Measurements from ENCODE around the gene HIGD1A. TPM values are rescaled to one million over a fixed set of nuclear protein-coding genes. Genes with fewer than 3 reads are reported as not detected.

The HIGD1A gene
- total and polyA plus RNA-seq, 2 of the 4 experiments (the other 2 are of a cell fraction): 86.6 to 137 TPM

- Histone ChIP-seq H3K14ac (replicated peaks; ENCODE audit: low read depth, low read length) (no peak overlapping the region), H3K18ac (ENCODE audit: low read depth, low read length) (no peak overlapping the region), H3K27me3 (ENCODE audit: control insufficient read depth, insufficient read depth, low read length) (peaks cover 35% of the 10 kb centered on the region), H3K4me3 (ENCODE audit: insufficient read depth, low read depth, low read length) (no peak overlapping the region), H2AK5ac (ENCODE audit: low read depth, low read length) (no peak overlapping the region), H2BK20ac (ENCODE audit: low read depth, low read length) (no peak overlapping the region), H3K4me2 (ENCODE audit: low read depth, low read length) (no peak overlapping the region), H3K9me3 (ENCODE audit: control insufficient read depth, insufficient read depth, low read length) (no peaks in the 10 kb centered on the region), H3K4me1 (ENCODE audit: control insufficient read depth, insufficient read depth, low read length) (no peaks in the 10 kb centered on the region), H4K20me1 (ENCODE audit: insufficient read depth, low read length) (no peaks in the 10 kb centered on the region), H4K91ac (ENCODE audit: insufficient read depth, low read depth, low read length) (no peak overlapping the region), H3K79me1 (ENCODE audit: low read depth in 1 of 2, low read length in 2 of 2) (no peaks in the 10 kb centered on the region), H3K36me3 (ENCODE audit: control insufficient read depth, insufficient read depth, low read length) (no peaks in the 10 kb centered on the region), H3K9ac (ENCODE audit: low read depth, low read length) (no peak overlapping the region), H2AK9ac (replicated peaks; ENCODE audit: low read depth, low read length, poor library complexity) (no peak overlapping the region), H3K27ac (ENCODE audit: insufficient read depth, low read length) (no peak overlapping the region), H3K23ac (ENCODE audit: low read depth, low read length) (no peak overlapping the region), H2AFZ (replicated peaks; ENCODE audit: low read length, poor library complexity) (no peak overlapping the region), H3K4ac (ENCODE audit: low read depth, low read length) (no peak overlapping the region), H2BK5ac (ENCODE audit: low read depth, low read length, poor library complexity, severe bottlenecking) (no peak overlapping the region), H4K5ac (ENCODE audit: low read depth, low read length) (no peak overlapping the region), H2BK120ac (ENCODE audit: low read depth, low read length) (no peak overlapping the region), H2BK15ac (ENCODE audit: low read depth, low read length) (no peak overlapping the region), H4K8ac (ENCODE audit: low read depth in 2 of 2, low read length in 2 of 2) (no peak overlapping the region), H3K9me1 (ENCODE audit: insufficient read depth, low read length) (no peaks in the 10 kb centered on the region), H3K56ac (ENCODE audit: extremely low read depth, insufficient read depth, low read length) (no peak overlapping the region)
- BruUV-seq (replicated peaks): no TSS peak
- ATAC-seq (ENCODE audit: low read depth) (no peak), DNase-seq (no peak)
- WGBS, 2 experiments (ENCODE audit: extremely low coverage in 2 of 2, insufficient read length in 1 of 2): no CpG with 5 or more reads among the region's 1 CpG
- in situ Hi-C loops (cut with MboI; ENCODE audit: low sequenced_read_pairs): no loop called here
- ChIA-PET CTCF (no interaction called here), POLR2A (ENCODE audit: unreplicated experiment) (no interaction called here)
- dilution Hi-C loops (cut with HindIII; ENCODE audit: low sequenced_read_pairs, unreplicated experiment): no loop called here
- TF ChIP-seq MXI1 (IDR thresholded peaks at IDR 0.05; ENCODE audit: borderline replicate concordance, low read depth, low read length) (no peak), POLR2A (IDR thresholded peaks at IDR 0.05; ENCODE audit: low read depth, low read length) (no peak), MAZ (IDR thresholded peaks at IDR 0.05; ENCODE audit: borderline replicate concordance, low read depth, low read length) (no peak), ELK1 (IDR thresholded peaks at IDR 0.05; ENCODE audit: borderline replicate concordance, low read depth, low read length) (no peak), CEBPB (IDR thresholded peaks at IDR 0.05; ENCODE audit: low read depth, low read length) (no peak), RAD21 (IDR thresholded peaks at IDR 0.05; ENCODE audit: low read length) (no peak), CTCF (conservative IDR thresholded peaks at IDR 0.05; ENCODE audit: low read depth, low read length) (no peak), SMC3 (IDR thresholded peaks at IDR 0.05; ENCODE audit: low read depth, low read length) (no peak), CHD1 (IDR thresholded peaks at IDR 0.05; ENCODE audit: low read depth, low read length) (no peak), FOS (IDR thresholded peaks at IDR 0.05; ENCODE audit: low read depth, low read length) (no peak), USF2 (IDR thresholded peaks at IDR 0.05; ENCODE audit: low read depth, low read length) (no peak), BHLHE40 (IDR thresholded peaks at IDR 0.05; ENCODE audit: low read depth, low read length) (no peak), NFE2L2 (IDR thresholded peaks at IDR 0.05; ENCODE audit: low read depth, low read length) (no peak), MAFK (IDR thresholded peaks at IDR 0.05; ENCODE audit: low read depth, low read length) (no peak), RFX5 (IDR thresholded peaks at IDR 0.05; ENCODE audit: low read depth, low read length) (no peak), RCOR1 (IDR thresholded peaks at IDR 0.05; ENCODE audit: insufficient replicate concordance, low read length) (no peak)
- intact Hi-C loops (cut with micrococcal nuclease): no loop called here
Measured at GRCh38 chr3:42844412-42844713, 40.1 kb upstream of the HIGD1A start.

All from IMR-90 (cell line).